HG02943 (cell line): ENCODE measurements around the gene NFE2L2.
"Not testable (repeated sequence)": the region's sequence is repeated elsewhere in the genome, so short reads cannot be mapped to it uniquely, and the experiment has no call there.

Experiments
- ATAC-seq: cut with Tn5 transposase; IDR thresholded peaks from one replicate; pipeline ENCODE4 v1.9.1; 2021; ENCODE audit warnings: mild to moderate bottlenecking, low read depth, moderate library complexity; ENCODE audit not compliant: unreplicated experiment

NFE2L2 gene

GRCh38 chr2:177258059-177258458 is 6.5 kb downstream of the NFE2L2 start:
- ATAC-seq: no peak

- no peak for ATAC-seq
These were observed 7.1 kb downstream of the NFE2L2 start for GRCh38 chr2:177257471-177257870.

- ATAC-seq: no peak
These were observed 7.8 kb downstream of the NFE2L2 start for GRCh38 chr2:177256695-177257094.

GRCh38 chr2:177256026-177256425 is 8.5 kb downstream of the NFE2L2 start:
- ATAC-seq: no peak

- no peak for ATAC-seq
These were observed 9.3 kb downstream of the NFE2L2 start for GRCh38 chr2:177255227-177255601.

GRCh38 chr2:177254433-177255226 is 9.9 kb downstream of the NFE2L2 start:
- ATAC-seq: no peak

- no peak for ATAC-seq
These were observed 10.8 kb downstream of the NFE2L2 start for GRCh38 chr2:177253704-177254103.

GRCh38 chr2:177252808-177253531 is 11.6 kb downstream of the NFE2L2 start:
- ATAC-seq: no peak

GRCh38 chr2:177251165-177251542 is 13.4 kb downstream of the NFE2L2 start:
- ATAC-seq: no peak

GRCh38 chr2:177250461-177250860 is 14.1 kb downstream of the NFE2L2 start:
- no peak for ATAC-seq

GRCh38 chr2:177249038-177249437 is 15.5 kb downstream of the NFE2L2 start:
- no peak for ATAC-seq

- ATAC-seq: no peak
These were observed 16.7 kb downstream of the NFE2L2 start for GRCh38 chr2:177247693-177248262.

- not testable (repeated sequence) for ATAC-seq
These were observed 17.9 kb downstream of the NFE2L2 start for GRCh38 chr2:177246523-177247030.

- ATAC-seq: no peak
These were observed 18.5 kb downstream of the NFE2L2 start for GRCh38 chr2:177246000-177246399.

GRCh38 chr2:177245010-177245422 is 19.5 kb downstream of the NFE2L2 start:
- ATAC-seq: no peak

GRCh38 chr2:177244244-177244771 is 20.2 kb downstream of the NFE2L2 start:
- ATAC-seq: no peak

GRCh38 chr2:177243476-177243875 is 21.1 kb downstream of the NFE2L2 start:
- ATAC-seq: no peak

GRCh38 chr2:177243073-177243472 is 21.5 kb downstream of the NFE2L2 start:
- ATAC-seq: no peak

- no peak for ATAC-seq
These were observed 22.2 kb downstream of the NFE2L2 start for GRCh38 chr2:177242121-177242987.

GRCh38 chr2:177241711-177242120 is 22.8 kb downstream of the NFE2L2 start:
- no peak for ATAC-seq
